G401.6 (cell line): ENCODE results near the gene TNNI2.

Source experiments
- FAIRE-seq: peaks from 2 replicates; lab custom pipeline; 2012; peaks lifted over from hg19 to GRCh38; lab: Jason Lieb, UNC

TNNI2 gene

GRCh38 chr11:1888811-1889210 lies 50.0 kb downstream of the TNNI2 start:
- FAIRE-seq = no peak

- no peak for FAIRE-seq
Observed at GRCh38 chr11:1889224-1889930, 50.6 kb downstream of the TNNI2 start.

- no peak for FAIRE-seq
Observed at GRCh38 chr11:1889941-1890855, 51.4 kb downstream of the TNNI2 start.
